Uterus (tissue), 4 donors: Measurements from ENCODE around the gene WNT7A. TPM values are rescaled to one million over a fixed set of nuclear protein-coding genes. Genes with fewer than 3 reads are reported as not detected.

Experiments
- DNase-seq, 2 donors: peaks; one replicate each; pipeline ENCODE4 v3.0.0-alpha.2; 2019 to 2020
- H3K27ac ChIP-seq, 2 donors: fragments of 200-600 bp; sonication (generic); 1 replicate in 1 of 2; 2 replicates in 1 of 2; pipeline ENCODE4 v1.5.1; 2016 to 2018
- H3K27me3 ChIP-seq, 2 donors: fragments of 200-600 bp; sonication (generic); one replicate each; pipeline ENCODE4 v1.5.1; 2018 to 2019; ENCODE audit warnings: control low read depth in 1 of 2
- H3K36me3 ChIP-seq, 2 donors: fragments of 200-600 bp; sonication (generic); one replicate each; pipeline ENCODE4 v1.5.1; 2019; ENCODE audit warnings: control low read depth in 1 of 2
- H3K4me1 ChIP-seq, 2 donors: fragments of 200-600 bp; sonication (generic); one replicate each; pipeline ENCODE4 v1.5.1; 2018 to 2019; ENCODE audit warnings: control low read depth in 1 of 2
- H3K4me3 ChIP-seq, 2 donors: fragments of 200-600 bp; sonication (generic); 1 replicate in 1 of 2; 2 replicates in 1 of 2; pipeline ENCODE4 v1.5.1; 2018 to 2019; ENCODE audit warnings: mild to moderate bottlenecking in 1 of 2
- H3K9me3 ChIP-seq, 2 donors: fragments of 200-600 bp; sonication (generic); one replicate each; pipeline ENCODE4 v1.5.1; 2019; ENCODE audit warnings: control low read depth in 1 of 2
- POLR2A ChIP-seq, 2 donors: fragments of 450-650 bp; IDR thresholded peaks; one replicate each; pipeline ENCODE4 v1.6.1; 2016; ENCODE audit warnings: antibody characterized with exemption in 2 of 2, mild to moderate bottlenecking in 1 of 2, moderate library complexity in 1 of 2
- intact Hi-C: fragments of 100-400 bp; cut with DNase I; formaldehyde crosslinking; loops from one replicate; pipeline ENCODE4 v1.15.1; 2023; ENCODE audit warnings: low total_unique reads
- total RNA-seq, 4 donors: library from RNA; depleted of rRNA in 3 of 4; stranded (reverse); fragments of >200 nt in 3 of 4; gene quantifications; one replicate each; pipeline versions ENCODE4 v1.1.0 to v1.2.4, GENCODE V29; 2014 to 2023
- TF ChIP-seq, protein P1 (sequence below), 4 experiments: fragments of 200-600 bp in 2 of 4; fragments of 450-650 bp in 2 of 4; sonication (generic) in 2 of 4; IDR thresholded peaks; one replicate each; pipeline ENCODE4 v1.5.1; 2016 to 2019; ENCODE audit warnings: antibody characterized with exemption in 4 of 4, mild to moderate bottlenecking in 2 of 4, moderate library complexity in 1 of 4
- donor health status: DM: yes; HTN: yes; CAD: no.

WNT7A gene
- total RNA-seq, 4 donors from 2014 or later, result 0.21 to 19.8 (median 0.26) TPM; not detected in 1

DNA sequence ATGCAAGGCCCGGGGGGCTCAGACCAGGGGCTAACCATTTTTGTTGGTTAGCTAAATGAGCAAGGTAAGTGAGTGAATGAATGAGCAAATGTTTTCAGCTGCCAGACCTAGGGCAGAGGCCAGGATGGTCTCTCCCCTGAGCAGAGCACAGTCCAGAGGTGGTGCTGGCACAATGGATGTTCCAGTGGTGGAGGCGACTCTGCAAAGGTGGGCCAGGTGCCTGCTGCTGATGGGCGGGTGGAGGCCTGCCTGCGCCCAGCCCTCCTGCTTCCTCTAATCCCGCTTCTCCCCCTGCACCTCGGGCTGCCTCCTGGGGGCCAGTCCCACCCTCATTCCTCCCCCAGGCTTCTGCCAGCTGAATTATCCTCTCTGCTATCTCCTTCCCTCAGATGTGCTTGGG lies 112.8 kb downstream of the WNT7A start:
- Histone ChIP-seq H3K27ac (no peak overlapping the region), H3K4me1 (no peaks in the 10 kb centered on the region), H3K9me3 (no peaks in the 10 kb centered on the region), H3K36me3 (no peaks in the 10 kb centered on the region), H3K27me3 (no peaks in the 10 kb centered on the region), H3K4me3 (no peak overlapping the region)
- TF ChIP-seq, protein P1, sequence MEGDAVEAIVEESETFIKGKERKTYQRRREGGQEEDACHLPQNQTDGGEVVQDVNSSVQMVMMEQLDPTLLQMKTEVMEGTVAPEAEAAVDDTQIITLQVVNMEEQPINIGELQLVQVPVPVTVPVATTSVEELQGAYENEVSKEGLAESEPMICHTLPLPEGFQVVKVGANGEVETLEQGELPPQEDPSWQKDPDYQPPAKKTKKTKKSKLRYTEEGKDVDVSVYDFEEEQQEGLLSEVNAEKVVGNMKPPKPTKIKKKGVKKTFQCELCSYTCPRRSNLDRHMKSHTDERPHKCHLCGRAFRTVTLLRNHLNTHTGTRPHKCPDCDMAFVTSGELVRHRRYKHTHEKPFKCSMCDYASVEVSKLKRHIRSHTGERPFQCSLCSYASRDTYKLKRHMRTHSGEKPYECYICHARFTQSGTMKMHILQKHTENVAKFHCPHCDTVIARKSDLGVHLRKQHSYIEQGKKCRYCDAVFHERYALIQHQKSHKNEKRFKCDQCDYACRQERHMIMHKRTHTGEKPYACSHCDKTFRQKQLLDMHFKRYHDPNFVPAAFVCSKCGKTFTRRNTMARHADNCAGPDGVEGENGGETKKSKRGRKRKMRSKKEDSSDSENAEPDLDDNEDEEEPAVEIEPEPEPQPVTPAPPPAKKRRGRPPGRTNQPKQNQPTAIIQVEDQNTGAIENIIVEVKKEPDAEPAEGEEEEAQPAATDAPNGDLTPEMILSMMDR (IDR thresholded peaks at IDR 0.05), result no peak
- TF ChIP-seq POLR2A (IDR thresholded peaks at IDR 0.05), result no peak
- intact Hi-C loops, result no loop called here
- DNase-seq, result no peak

Other genes starting within 250 kb of the WNT7A start
- gene CHCHD4, start 244.8 kb upstream of the WNT7A start, total RNA-seq, result 10 to 100 TPM in 1 of 4 donors, 1 to 10 TPM in 3; 6.2 to 12.0 (median 7.8) TPM
- gene TMEM43, start 245.0 kb upstream of the WNT7A start, total RNA-seq, result 100 to 1,000 TPM in 2 of 4 donors, 10 to 100 TPM in 2; 93.5 to 114 (median 102) TPM